ENCODE measurements around the gene UBASH3A.

The UBASH3A gene

DNA sequence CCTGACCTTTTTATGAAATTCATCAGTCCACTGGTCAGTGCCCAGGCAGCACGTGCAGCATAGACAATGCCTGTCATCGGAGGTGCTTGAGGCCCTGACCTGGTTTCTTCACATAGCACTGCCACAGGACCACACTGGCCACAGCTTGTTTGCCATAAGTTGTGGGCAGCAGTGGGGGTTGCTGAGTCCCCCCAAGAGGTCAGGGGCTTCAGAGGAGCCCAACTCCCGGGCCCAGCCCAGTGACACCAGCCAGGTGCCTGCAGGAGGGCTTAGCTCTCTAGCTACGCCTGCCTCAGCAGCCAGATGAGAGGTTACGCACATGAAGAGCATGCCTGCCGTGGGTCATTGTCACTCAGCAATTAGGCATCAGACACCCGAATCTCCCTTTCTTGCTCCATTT lies 41.6 kb downstream of the UBASH3A start:
- in situ Hi-C loops (cut with HindIII; ENCODE audit: low sequenced_read_pairs): no loop called here

DNA sequence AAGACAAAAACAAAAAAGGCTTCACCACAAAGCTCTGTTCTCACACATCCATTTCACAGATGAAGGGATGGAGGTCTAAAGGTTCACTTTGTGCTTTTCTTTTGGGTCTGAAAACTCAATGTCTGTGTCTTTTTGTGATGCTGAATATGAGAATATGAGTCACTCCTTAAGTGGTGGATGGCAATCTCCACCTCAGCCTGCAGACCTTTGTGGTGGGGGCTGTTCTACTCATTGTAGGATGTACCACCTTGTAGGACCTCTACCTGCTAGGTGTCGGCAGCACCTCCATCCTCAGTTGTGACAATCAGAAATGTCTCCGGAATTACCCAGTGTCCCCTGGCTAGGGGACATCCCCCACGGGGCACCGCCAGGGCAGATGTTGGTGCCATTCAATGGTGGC lies 42.8 kb downstream of the UBASH3A start:
- in situ Hi-C loops (cut with HindIII; ENCODE audit: low sequenced_read_pairs): no loop called here

DNA sequence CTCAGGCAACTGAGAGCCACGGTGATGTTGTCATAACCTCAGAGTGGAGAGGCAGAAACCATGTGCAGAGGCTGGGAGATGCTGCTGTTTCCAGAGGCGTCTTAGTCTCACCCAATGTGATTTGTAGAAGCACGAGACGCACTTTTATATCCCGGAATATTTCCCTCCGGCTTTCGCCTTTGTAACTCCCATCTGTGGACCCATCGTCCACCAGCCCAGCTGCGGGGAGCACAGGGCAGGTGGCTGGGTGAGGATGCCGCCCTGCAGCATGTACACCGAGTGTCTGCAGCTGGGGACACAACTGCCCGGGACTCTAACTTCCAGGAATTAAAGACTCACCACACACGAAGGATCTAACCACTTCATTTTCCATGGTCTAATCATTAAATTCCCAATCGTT lies 43.5 kb downstream of the UBASH3A start:
- in situ Hi-C loops (cut with HindIII; ENCODE audit: low sequenced_read_pairs): no loop called here

DNA sequence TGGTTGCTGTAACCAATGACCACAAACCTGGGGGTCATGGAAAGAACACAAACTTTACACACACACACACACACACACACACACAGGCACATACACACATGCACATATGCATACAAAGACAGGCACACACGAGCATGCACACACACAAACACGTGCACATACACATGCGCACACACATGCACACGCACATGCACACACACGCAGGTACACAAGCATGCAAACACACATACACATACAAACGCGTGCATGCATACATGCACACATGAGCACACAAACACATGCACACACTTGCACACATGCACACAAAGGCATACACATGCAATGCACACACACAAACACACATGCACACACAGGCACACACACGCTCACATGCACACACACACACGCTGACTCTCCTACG lies 44.0 kb downstream of the UBASH3A start:
- in situ Hi-C loops (cut with HindIII; ENCODE audit: low sequenced_read_pairs): no loop called here

DNA sequence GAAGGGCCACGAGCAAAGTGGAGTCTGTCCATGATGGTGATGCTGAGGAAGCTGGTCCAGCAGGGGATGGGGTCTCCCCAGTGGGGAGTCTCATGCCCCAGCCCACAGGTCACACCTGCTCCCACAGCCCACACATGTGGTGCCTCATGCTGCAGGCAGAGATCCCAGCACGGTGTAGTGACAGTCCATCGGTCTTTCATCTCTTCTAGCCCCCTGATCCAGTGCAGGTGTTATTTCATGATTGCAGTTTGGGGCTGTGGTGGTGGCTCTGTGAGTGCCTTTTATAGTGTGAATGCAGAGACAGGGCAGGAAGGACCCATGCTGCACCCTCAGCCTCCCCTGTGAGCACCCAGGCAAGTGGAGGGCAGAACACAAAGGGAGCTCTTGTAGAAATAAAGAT lies 45.0 kb downstream of the UBASH3A start:
- in situ Hi-C loops (cut with HindIII; ENCODE audit: low sequenced_read_pairs): no loop called here

DNA sequence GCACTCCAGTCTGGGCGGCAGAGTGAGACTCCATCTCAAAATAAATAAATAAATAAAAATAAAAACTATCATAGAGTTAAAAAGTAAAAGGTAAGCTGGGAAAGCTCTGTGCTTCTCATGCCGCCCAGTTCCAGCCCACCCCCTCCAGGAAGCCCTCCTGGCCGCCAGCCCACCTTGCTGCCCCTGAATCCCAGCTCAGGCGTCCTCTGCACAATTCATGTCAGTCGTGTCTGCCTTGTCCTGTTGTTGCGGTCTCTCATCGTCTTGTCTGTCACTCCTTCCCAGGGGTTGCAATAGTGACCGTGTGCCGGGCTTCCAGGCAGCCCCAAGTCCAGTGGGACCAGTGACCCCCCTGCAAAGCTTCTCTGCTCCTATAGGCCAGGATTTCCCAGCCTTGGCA lies 48.2 kb downstream of the UBASH3A start:
- in situ Hi-C loops (cut with HindIII; ENCODE audit: low sequenced_read_pairs): no loop called here

DNA sequence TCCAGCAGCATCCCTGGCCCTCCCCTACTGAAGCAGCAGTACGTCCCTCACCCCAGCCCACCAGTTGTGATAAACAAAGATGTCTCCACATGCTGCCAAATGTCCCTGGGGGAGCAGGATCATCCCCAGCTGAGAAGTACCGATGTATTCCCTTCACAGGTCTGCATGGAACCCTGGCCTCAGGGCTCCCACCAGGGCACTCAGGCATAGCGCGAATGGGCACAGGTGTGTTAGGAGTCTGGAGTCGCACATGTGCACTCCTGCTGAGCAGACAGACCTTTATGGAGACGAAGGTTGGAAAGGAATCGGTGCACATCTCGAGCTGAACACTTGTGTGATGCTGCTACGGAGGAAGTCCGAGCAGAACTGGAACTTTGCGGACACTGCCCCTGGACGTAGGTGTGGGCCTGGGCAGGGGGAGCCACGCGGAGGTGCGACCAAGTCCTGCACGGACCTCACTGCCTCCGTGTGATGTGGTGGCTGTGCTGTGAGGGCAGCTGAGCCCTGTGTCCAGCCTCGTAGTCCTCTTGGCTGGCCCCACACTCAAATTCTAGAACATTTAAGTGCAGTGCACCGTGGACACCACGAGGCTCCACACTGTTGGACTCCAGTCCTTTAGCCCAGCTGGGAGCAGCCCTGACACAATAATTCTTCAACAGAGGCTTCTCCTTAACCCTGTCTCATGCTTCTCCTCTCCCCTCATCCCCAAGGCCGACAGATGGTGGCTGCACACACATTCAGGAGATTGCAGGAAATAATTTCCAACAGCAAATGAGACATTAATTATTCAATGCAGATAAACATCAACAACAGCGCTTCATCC lies 48.9 kb downstream of the UBASH3A start:
- in situ Hi-C loops (cut with HindIII; ENCODE audit: low sequenced_read_pairs): no loop called here

DNA sequence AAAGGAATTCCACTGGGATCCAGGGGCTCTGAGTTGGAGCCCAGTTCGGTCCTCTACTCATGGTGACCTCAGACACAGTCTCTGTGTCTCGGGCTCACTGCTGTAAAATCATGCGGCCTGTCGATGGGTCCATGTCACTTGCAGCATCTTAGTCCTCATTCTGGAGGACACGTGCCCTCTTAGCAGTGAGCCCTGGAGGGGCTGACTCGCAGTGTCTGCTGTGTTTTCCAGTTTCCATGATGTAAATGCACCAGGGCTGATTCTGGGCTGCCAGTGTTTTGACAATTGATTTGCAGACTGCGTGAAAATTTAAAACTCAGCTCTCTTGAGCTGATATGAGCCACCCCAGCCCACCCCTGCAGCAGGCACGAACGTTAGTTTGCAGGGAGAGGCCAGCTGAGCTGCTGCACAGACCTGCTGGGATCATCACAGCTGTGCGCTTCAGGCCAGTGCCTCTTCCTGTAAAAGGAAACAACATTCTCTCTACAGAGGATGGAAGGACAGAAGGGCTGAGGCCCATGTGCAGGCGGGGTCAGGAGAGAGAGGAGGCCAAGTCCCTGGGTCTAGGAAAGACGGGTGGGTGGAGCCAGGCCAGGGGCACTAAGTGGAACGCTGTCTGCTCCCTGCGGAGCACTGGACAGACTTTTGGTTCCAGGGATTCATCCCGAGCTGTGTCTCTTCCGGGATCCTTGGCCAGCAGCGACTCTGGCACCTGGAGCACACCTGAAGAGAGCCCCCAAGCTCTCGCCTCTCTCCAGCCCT lies 49.7 kb downstream of the UBASH3A start:
- in situ Hi-C loops (cut with HindIII; ENCODE audit: low sequenced_read_pairs): no loop called here

DNA sequence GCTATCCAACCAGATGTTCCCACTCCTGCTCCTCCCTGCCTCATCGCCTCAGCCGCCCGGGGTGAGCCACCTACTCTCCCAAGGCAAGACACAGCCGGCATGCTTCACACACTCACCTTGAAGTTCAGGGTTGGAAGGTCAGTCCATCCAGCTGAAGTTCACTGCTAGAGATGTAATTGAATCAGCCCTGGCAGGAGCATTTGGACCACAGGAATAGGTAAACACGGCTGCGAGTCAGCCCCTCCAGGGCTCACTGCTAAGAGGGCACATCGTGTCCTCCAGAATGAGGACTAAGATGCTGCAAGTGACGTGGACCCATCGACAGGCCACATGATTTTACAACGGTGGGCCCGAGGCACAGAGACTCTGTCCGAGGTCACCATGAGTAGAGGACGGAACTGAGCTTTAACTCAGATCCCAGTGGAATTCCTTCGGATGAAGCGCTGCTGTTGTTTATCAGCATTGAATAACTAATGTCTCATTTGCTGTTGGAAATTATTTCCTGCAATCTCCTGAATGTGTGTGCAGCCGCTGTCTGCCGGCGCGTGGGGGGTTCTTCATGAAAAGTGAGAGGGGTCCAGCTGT lies 50.4 kb downstream of the UBASH3A start:
- in situ Hi-C loops (cut with HindIII; ENCODE audit: low sequenced_read_pairs): no loop called here

DNA sequence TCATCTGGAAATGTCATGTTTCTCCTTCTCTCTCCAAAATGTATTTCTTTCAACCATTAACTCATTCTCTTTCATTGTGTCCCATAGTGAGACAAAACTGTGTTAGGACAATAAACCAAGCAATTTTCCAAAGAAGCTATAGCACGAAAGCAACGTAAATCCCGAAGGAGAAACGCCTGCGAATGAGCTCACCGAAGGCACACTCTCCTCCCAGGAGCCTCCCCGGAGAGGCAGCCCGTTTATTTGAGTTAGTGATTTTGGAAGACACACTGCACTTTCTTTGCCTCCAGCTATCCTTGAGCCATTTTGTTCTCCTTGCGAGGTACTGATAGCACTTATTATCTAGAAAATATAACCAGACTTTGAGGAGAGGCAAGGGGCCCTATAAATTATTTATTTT lies 51.1 kb downstream of the UBASH3A start:
- in situ Hi-C loops (cut with HindIII; ENCODE audit: low sequenced_read_pairs): loop anchor here (5.0 kb wide), 1 partner anchor 38 kb away; no protein-coding TSS in a partner anchor

DNA sequence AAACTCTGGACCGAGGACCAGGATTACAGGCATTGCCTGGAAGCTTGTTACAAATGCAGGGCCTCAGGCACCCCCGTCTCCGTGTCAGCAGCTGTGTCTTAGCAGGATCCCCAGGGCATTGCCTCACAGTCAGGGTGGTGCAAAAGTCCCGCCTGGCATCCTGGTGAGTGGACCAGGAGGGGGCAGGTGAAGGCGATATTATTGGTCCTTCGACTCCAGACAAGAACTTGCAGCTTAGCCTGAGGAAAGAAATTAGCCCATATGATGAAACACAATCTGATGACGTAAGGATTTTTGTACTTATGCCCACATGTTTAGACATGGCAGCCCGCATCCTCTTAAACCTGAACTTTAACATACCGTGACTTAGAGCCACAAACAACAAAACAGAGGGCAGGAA lies 51.5 kb downstream of the UBASH3A start:
- in situ Hi-C loops (cut with HindIII; ENCODE audit: low sequenced_read_pairs): loop anchor here (5.0 kb wide), 1 partner anchor 37 kb away; no protein-coding TSS in a partner anchor

DNA sequence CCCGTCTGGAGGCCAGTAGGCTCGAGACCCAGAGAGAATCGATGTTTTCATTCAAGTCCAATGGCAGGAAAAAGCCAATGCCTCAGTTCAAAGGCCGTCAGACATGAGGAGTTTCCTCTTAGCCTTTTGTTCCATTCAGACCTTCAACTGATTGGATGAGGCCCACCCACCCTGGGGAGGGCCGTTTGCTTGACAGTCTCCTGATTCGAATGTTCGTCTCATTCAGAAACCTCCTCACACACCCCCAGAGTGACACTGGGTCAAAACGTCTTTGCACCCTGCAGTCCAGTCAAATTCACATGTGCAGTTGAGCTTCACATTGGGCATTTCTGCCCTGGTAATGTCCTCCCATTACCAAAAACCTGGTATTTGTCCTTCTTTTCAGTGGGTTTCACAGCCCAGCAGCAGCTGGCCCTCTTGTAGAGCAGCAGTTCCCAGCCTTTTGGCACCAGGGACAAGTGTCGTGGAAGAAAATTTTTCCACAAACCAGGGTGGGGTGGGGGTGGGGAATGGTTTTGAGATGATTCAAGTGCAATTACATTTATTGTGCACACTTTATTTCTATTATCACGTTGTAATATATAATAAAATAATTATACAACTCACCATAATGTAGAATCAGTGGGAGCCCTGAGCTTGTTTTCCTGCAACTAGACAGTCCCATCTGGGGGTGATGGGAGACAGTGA lies 52.2 kb downstream of the UBASH3A start:
- in situ Hi-C loops (cut with HindIII; ENCODE audit: low sequenced_read_pairs): loop anchor here (5.0 kb wide), 1 partner anchor 36 kb away; no protein-coding TSS in a partner anchor

DNA sequence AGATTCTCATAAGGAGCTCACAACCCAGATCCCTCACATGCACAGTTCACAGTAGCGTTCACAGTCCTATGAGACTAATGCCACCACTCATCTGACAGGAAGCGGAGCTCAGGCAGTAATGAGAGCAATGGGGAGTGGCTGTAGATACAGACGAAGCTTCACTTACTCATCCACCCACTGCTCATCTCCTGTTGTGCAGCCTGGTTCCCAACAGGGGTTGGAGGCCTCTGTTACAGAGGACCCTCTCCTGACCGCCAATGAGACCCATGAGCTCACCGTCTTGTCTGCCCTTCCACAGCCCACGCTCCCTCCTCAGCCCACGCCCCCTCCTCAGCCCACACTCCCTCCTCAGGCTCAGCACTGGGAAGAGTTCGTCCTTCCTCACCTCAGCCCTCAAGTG lies 52.8 kb downstream of the UBASH3A start:
- in situ Hi-C loops (cut with HindIII; ENCODE audit: low sequenced_read_pairs): loop anchor here (5.0 kb wide), 1 partner anchor 36 kb away; no protein-coding TSS in a partner anchor

DNA sequence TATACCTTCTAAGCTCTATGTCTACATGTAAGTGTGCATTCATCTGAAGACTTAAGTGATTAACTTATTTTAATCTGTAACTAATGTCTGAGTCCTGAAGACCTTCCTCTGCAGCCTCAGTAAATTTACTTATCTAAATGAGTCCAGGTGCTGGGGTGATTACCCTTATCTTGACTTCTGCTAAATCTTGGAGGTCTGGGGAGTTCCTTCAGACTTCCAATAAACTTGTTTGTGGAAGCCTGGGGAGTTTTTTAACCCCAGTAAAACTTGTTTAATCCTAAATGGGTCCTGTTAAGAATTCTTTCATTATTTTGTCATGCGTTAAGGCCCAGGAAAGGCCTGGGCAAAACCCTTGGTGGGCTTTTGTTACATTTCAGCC lies 55.4 kb downstream of the UBASH3A start:
- in situ Hi-C loops (cut with HindIII; ENCODE audit: low sequenced_read_pairs): loop anchor here (5.0 kb wide), 1 partner anchor 33 kb away; no protein-coding TSS in a partner anchor

DNA sequence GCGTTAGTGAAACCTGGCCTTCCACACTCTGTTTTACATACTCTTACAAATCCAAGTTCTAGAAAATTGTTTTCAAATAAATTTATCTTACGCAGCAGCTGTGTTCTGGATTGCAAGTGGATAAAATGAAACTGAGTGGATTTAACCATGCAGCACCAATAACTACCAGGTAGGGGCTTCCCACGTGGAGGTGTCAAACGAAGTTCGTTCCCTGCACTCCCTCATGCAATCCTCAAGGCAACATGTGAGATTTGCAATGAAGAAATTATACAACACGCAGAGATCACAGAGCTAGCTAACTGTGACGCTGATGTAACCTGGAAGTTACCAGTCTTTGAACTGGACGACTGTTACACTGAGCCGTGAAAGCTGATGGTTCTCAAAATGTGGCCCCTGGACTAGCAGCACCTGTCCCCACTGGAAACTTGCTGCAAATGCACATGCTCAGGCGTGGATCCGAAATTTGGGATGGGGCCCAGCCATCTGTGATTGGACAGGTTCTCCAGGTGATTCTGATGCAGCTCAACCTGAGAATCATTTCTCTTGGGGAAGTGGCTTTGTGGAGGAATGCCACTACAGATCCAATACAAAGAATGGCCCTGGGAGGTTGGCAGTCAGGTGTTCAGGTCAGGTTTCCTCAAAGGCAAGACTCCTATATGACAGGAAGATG lies 56.0 kb downstream of the UBASH3A start:
- in situ Hi-C loops (cut with HindIII; ENCODE audit: low sequenced_read_pairs): loop anchor here (5.0 kb wide), 1 partner anchor 33 kb away; no protein-coding TSS in a partner anchor

DNA sequence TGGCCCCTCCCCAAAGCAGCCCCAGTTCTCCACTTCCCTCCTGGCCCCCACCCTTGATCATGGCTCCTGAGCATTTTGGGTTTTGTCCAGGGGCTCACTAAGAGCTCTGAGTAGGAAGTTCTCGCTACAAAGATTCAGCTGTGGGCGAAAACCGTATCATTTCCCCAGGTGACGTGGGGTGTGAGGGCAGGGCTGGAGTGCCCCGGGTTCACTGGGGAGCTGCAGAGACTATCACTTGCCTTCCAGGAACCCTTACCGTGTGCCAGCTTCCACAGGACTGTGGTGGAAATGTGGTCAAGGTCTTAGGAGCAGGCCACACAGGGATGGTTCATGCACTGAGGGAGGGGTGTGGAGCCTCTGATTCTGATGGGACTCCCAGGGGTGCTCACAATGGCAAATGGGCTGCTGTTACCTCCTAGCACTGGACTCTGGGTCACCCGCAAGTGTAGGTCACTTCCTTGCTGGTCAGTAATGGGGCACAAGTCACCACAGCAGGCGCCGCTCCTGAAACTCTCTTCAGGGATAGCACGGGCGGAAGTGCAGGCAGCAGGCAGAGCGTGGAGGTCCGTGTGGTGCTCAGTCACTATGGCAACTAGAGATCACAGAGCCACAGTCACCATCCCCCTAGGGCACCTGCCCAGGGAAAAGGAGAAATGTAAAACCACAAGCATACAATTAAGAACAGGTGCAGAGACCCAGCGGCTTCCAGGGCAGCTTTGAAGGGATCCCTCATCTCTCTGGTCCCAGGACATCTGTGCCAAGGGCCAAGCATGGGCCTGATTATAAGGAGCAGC lies 56.9 kb downstream of the UBASH3A start:
- in situ Hi-C loops (cut with HindIII; ENCODE audit: low sequenced_read_pairs): no loop called here

DNA sequence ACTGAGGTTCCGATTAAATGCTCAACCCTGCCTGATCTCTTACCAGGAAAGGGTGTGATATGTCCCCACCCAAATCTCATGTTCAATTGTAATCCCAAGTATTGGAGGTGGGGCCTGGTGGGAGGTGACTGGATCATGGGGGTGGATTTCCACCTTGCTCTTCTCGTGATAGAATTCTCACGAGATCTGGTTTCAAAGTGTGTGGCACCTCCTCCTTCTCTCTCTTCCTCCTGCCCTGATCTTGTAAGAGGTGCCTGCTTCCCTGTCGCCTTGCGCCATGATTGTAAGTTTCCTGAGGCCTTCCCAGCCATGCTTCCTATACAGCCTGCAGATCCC lies 57.5 kb downstream of the UBASH3A start:
- in situ Hi-C loops (cut with HindIII; ENCODE audit: low sequenced_read_pairs): no loop called here

DNA sequence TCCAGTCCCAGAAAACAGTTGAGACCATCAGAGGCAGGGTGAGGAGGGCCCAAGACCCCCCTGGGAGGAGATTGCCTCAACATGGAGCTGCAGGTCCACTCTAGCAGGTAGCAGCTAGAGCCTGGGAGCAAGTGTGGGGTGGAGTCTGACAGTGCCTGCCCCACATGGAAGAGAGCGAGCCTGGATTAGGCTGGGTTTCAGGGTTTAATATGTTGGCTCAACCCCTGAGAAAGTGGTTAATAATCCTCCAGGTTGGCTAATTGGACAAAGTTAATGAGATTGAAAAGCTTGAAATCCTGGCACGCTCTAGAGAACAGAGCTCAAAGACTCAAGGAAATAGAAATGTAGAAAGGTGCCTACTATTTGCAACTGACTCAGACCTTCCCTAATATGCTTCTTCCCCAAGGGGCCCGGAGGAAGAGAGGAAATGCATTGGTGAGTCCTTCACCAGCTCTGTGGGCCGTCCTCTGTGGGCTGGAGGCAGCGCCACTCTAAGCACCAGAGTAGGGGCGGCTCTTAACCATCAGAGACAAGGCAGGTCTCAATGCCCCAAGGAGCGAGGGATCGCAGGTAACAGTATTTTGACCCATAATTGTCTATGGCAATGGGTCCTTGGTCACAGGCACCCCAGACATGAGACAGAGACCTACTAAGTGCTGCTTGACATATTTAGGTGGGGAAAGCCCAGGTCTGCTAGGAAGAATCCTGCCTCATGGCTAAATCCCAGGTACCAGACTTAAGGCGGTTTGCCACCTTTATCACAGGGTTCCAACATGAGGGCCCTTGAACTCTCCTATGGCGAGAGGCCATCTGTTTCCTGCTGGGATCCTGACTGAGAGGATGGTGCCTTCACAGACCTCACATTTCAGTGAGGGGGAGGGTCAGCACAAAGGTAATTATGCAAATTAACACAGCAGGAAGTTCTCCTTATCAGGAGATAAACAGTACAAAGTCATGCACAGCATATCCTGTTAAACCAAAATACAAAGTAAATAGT lies 58.5 kb downstream of the UBASH3A start:
- in situ Hi-C loops (cut with HindIII; ENCODE audit: low sequenced_read_pairs): no loop called here

Measured in endothelial cell of hepatic sinusoid (primary cell).